ENCODE data around the gene SPEM3.

Gene SPEM3

GRCh38 chr17:7421186-7421585 lies 7.5 kb upstream of the SPEM3 start:
- DNase-seq = no peak
- no peak for ATAC-seq

DNA sequence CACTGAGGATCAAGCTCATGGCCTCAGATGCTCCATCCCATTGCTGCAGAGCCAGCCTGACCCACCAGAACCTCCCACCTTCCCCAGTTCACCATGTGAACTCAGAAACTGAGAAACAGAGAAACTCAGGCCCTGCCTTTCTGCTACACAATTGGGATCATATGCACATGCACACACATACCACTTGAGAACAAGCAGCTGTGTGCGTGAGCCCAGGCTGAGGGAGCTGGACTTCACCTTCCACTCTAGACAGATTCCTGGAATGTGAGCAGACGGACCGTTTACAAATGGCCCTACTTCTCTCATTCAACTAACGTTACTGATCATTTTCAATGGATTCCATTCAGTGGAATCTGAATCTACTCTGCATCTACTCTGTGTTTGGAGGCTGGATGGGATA lies 5.0 kb upstream of the SPEM3 start:
- ATAC-seq = no peak

GRCh38 chr17:7425316-7425715 lies 3.3 kb upstream of the SPEM3 start, which contains the start of gene SPEM2:
SPEM2 (plus strand) TSS chr17:7425616; CDS start chr17:7425689, 73 bp downstream.
- DNase-seq (no peak), ATAC-seq (no peak)

More for the DNA sequence above, 5.0 kb upstream of the SPEM3 start:
- DNase-seq = no peak

- no peak for DNase-seq
- no peak for ATAC-seq
These were observed 2.9 kb upstream of the SPEM3 start for GRCh38 chr17:7425756-7426155.

DNA sequence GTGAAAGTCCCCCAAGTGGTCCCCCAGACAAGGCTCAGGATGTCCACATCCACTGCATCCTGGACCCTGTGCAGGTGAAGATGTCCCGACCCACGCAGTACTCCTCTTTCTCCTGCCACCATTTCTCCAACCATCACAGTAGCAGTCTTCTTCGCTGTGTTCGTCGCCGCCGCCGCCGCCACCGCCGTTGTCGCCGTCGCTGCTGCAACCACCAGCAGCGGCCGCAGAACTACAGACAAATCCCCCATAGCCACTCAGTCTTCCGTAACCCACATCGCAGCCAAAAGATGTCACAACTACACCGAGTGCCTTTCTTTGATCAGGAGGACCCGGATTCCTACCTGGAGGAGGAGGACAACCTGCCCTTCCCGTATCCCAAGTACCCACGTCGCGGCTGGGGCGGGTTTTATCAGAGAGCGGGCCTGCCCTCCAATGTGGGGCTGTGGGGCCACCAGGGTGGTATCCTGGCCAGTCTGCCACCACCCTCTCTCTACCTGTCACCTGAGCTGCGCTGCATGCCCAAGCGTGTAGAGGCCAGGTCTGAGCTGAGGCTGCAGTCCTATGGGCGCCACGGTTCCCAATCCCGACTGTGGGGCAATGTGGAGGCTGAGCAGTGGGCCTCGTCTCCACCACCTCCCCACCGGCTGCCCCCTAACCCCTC lies 2.3 kb upstream of the SPEM3 start:
- DNase-seq (no peak), ATAC-seq (no peak)

GRCh38 chr17:7426896-7427489 lies 1.7 kb upstream of the SPEM3 start:
- ATAC-seq = no peak
- no peak for DNase-seq

- DNase-seq = no peak
- no peak for ATAC-seq
These were observed 1.1 kb upstream of the SPEM3 start for GRCh38 chr17:7427549-7427948.

DNA sequence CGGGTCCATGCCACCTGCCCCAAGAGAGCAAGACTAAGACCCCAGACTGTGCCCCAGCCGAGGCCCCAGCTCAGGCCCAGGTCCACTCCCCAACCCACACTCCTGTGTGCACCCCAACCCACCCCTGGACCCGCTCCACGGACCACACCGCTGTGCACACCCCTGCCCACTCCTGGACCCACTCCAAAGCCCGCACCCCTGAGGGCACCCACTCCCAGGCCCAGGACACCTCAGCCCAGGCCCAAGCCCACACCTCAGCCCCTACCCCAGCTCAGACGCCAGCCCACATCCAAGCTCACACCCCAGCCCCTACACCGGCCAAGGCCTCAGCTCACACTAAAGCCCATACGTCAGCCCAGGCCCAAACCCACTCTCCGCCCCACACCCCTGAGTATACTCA lies 1.1 kb downstream of the SPEM3 start:
- no peak for DNase-seq
- ATAC-seq = no peak

DNA sequence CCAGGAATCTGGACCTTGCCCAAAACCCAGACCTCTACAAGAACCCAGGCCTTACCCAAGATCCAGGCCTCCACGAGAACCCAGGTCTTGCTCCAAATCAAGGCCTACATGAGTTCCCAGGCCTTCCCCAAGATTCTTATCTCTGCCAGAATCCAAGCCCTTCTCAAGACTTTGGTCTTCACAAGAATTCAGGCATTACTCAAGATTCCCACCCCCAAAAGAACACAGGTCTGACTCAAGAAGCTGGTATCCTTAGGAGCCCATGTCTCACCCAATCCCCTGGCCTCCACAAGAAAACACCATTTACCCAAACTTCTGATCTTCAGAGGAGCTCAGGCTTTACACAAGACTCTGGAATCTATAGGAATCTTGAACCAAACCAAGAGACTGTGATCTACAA lies 2.6 kb downstream of the SPEM3 start:
- ATAC-seq = no peak

GRCh38 chr17:7432296-7432695 lies 3.6 kb downstream of the SPEM3 start:
- ATAC-seq (no peak), DNase-seq (no peak)

More for the DNA sequence above, 2.6 kb downstream of the SPEM3 start:
- no peak for DNase-seq

DNA sequence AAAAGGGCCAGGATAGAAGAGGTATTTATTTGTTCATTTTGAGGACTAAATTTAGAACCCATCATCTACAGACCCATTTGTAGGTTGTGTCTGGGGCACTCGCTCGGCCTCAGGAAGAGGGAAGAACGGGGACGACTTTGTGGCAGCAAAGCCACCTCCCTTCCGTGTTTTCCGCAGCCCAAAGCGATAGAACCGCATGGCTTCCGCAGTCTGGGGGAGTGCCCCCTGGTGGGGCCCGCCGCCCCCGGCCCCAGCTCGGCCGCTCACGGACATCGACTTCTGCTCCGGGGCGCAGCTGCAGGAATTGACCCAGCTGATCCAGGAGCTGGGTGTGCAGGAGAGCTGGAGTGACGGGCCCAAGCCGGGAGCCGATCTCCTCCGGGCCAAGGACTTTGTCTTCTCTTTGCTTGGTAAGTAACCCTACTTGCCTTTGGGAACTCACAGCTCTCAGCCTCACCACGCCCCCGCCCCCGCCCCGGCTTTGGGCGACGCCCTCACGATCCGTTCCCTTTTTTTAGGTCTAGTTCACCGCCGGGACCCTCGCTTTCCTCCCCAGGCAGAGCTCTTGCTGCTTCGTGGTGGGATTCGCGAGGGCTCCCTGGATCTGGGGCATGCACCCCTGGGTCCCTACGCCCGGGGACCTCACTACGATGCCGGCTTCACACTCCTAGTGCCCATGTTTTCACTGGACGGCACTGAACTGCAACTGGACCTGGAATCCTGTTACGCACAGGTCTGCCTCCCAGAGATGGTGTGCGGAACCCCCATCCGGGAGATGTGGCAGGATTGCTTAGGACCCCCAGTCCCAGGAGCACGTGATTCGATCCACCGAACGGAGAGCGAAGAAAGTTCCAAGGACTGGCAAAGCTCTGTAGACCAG lies 7.3 kb downstream of the SPEM3 start:
- ATAC-seq (peak; percentile 6), DNase-seq (peak; percentile 68)

DNA sequence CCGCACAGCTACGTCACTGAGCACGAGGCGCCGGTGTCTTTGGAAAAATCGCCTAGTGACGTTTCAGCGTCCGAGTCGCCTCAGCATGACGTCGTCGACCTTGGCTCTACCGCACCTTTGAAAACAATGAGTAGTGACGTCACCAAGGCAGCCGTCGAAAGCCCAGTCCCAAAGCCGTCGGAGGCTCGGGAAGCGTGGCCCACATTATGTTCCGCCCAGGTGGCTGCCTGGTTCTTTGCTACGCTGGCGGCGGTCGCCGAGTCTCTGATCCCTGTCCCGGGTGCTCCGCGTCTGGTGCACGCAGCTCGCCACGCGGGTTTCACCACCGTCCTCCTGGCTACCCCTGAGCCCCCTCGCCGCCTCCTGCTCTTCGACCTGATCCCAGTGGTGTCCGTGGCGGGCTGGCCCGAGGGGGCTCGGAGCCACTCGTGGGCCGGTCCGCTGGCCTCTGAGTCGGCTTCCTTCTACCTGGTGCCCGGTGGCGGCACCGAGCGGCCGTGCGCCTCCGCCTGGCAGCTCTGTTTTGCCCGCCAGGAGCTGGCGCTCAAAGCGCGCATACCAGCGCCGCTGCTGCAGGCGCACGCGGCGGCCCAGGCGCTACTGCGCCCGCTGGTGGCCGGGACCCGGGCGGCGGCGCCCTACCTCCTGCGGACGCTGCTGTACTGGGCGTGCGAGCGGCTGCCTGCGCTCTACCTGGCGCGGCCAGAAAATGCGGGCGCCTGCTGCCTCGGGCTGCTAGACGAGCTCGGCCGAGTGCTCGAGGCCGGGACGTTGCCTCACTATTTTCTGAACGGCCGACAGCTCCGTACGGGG lies 8.1 kb downstream of the SPEM3 start:
- peak; percentile 85 for DNase-seq
- peak; percentile 81 for ATAC-seq

DNA sequence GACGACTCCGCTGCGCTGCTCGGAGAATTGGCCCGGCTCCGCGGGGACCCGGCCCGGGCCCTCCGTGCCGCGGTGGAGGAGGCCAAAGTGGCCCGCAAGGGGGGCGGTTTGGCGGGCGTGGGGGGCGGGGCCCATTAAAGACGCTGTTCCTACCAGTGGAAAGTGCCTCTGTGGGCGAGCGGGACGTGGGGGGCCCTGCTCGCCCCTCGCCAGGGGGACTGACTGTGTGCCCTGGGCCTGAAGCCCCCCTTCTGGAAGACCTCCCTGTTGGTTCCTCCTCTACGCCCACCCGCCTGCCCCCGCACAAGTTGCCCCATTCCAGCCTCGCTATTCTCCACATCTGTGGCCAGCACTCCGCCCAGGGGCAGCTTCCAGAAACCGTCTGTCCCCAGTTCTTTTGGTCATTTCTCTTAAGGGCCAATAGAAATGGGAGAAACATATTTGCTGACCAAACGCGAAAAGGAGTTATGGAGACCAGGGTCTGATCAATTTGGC lies 8.8 kb downstream of the SPEM3 start:
- ATAC-seq (no peak), DNase-seq (no peak)

DNA sequence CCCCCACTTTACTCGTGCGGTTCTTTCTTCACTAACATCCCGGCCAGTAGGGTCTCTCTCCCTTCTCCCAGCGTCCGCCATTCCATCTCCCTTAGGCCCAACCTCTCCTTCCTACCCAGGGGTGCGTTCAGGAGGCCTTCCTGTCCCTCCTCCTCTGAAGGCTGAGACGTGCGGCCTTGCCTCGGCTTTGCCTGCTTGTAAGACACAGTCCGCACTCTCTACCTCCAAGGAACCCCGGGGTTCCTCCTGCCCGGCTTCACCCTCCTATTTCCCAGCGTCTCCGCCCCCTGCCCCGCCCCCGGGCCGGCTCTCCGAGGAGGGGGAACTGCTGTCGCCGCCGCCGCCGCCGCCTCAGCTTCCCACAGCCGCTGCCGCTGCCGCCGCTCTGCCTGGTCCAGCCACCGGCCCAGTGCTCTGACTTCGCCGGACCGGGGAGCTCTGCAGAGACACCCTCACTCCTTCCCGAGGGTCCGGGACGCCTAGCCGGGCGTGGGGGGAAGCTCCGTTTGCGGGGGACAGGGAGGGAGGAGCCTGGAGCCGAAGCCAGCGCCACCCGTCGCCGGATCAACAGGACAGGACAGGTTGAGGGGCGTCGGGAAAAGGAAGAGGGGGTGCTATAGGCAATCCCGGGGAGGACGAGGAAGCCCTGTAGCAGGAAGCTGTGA lies 9.4 kb downstream of the SPEM3 start:
- no peak for ATAC-seq
- peak; percentile 80 for DNase-seq

GRCh38 chr17:7438656-7439460 lies 10.2 kb downstream of the SPEM3 start:
- DNase-seq = no peak
- ATAC-seq = no peak

DNA sequence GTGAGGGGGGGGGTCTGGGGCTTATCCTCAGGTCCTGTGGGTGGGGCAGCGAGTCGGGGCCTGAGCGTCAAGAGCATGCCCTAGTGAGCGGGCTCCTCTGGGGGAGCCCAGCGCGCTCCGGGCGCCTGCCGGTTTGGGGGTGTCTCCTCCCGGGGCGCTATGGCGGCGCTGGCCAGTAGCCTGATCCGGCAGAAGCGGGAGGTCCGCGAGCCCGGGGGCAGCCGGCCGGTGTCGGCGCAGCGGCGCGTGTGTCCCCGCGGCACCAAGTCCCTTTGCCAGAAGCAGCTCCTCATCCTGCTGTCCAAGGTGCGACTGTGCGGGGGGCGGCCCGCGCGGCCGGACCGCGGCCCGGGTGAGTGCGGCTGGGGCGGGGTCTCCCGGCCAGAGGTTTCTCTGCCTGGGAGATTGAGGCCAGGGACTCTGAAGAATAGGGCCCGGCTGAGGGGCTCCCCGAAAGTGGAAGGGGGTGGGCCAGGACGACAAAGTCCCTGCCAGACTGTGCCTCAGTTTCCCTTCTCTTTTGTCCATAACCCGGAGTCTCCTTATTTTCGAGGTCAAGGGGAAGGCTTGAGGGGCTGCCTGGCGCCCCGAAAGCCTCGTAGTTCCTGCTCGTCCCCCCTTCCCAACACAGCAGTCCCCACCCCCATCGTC lies 10.9 kb downstream of the SPEM3 start, which contains the start of gene FGF11:
Gene FGF11, plus strand, starts transcription at position 51 of the 651 bp plus-strand sequence. Its CDS starts 109 bp downstream, at position 160.
- ATAC-seq = no peak
- DNase-seq = peak; percentile 25

DNA sequence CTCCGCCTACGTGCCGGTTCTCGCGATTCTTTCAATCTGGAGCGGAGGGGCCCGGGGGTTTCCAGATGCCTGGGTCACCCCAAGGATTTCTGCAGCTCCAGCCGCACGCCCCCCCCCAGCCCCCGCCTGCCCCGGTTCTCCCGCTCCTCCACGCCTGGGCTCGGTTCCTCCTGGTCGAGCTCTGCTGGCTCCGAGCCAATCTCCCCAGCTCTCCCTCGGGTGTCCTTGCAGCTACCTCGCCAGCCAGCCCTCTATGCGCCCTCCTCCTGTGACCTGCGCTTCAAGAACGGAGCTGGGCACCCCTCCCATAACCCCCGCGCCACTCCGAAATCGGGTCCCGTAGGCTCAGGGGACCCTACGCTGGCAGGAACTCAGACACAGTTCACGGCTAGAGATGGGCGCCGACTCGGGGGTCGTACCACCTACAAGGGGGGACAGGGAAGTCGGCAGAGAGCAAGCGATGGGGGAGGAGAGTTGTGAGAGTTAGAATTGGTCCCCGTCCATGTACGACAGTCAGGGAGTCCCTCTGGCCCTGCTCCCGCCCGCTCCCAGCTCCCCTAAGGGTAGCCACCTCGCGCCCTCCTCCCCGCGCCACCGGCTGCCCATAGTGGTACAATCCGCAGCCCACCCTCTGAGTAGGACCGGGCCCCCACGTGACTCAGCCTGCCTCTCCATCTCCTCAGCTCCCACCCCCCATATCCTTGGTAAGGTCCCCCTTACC lies 11.6 kb downstream of the SPEM3 start:
- ATAC-seq = no peak
- peak; percentile 73 for DNase-seq

- peak; percentile 53 for DNase-seq
- no peak for ATAC-seq
These were observed 12.2 kb downstream of the SPEM3 start for GRCh38 chr17:7440834-7441195.

- ATAC-seq (no peak), DNase-seq (no peak)
These were observed 12.6 kb downstream of the SPEM3 start for GRCh38 chr17:7441266-7441665.

All from stimulated activated naive CD8-positive, alpha-beta T cell treated with anti-CD3 and anti-CD28 coated beads, Interleukin-15, Interleukin-2, amounts not matched to agents 100 U/mL and 50 U/mL, for 24 hours (primary cell).